Measurements from ENCODE around the gene GLOD5.
"Not testable (repeated sequence)": the region's sequence is repeated elsewhere in the genome, so short reads cannot be mapped to it uniquely, and the experiment has no call there.

GLOD5 gene

DNA sequence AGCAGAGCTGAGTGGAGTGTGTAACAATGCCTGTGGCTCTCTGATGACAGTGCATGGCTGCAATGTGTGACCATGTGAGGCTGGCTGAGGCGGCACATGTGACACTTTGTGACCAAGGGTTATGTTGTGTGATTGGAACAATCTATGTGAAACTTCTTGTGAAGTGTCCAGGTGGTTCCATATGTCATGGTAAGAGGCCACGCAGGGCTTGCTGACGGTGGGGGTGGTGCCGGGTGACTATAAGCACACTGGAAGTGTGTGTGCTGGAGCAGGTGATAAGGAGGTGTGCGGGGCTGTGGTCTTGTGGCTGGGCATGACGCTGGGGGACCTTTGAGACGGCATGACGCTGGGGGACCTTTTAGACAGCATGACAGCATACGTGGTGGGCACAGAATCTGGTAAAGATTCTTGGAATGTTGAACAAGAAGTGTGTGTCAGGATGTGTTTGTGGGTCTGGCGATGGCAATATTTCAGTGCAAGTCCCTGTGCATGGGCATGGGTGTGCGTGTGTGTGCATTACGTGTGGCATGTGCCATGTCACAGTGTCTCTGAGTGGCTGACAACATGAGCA is 32.9 kb downstream of the GLOD5 start:
- DNase-seq (ENCODE audit: low spot score) = no peak

- no peak for DNase-seq (ENCODE audit: low spot score)
These were observed 33.5 kb downstream of the GLOD5 start for GRCh38 chrX:48794911-48795515.

GRCh38 chrX:48798318-48798717 is 36.8 kb downstream of the GLOD5 start:
- DNase-seq (ENCODE audit: low spot score) = no peak

- DNase-seq (ENCODE audit: low spot score) = no peak
These were observed 39.2 kb downstream of the GLOD5 start for GRCh38 chrX:48800574-48801279.

DNA sequence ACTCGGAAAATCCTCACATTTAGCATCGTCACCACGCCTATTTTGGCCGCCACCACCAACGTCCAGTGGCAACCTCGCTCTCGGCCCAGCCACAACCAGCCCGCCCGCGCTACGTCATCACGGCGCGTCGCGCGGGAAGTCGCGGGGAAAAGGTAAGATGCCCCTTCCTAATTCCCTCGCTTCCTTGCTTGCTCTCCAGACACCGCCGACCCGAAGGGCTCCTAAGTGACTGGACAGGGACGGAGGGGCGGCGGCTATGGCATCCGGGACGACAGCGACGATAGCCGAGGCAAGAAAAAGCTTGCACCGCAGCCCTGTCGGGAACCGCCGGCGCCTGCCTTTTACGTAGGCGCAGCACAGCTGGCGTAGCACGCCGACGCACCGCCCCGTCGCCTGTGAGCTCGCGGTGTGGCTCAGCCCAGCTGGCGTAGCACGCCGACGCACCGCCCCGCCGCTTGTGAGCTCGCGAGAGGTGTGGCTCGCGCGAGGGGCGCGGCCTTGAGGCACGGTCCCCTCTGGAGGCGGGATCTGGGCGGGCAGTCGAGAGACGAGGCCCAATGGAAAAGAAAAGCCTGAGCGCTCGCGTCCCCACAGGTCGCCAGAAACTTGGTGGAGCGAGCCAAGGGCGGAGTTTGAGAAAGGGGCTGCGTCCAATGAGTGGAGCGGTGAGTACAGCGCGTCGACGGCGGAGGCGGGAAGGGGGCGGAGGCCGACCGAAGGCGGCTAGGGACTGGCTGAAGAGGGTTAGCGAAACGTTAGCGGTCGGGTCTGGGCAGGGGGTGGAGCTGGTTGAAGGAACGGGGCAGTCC is 39.9 kb downstream of the GLOD5 start, which contains the start of gene HDAC6:
HDAC6 (plus strand) TSS at position 788 of the 809 bp plus-strand sequence. CDS start 626 bp downstream, outside the sequence.
- peak; percentile 95 for DNase-seq (ENCODE audit: low spot score)

DNA sequence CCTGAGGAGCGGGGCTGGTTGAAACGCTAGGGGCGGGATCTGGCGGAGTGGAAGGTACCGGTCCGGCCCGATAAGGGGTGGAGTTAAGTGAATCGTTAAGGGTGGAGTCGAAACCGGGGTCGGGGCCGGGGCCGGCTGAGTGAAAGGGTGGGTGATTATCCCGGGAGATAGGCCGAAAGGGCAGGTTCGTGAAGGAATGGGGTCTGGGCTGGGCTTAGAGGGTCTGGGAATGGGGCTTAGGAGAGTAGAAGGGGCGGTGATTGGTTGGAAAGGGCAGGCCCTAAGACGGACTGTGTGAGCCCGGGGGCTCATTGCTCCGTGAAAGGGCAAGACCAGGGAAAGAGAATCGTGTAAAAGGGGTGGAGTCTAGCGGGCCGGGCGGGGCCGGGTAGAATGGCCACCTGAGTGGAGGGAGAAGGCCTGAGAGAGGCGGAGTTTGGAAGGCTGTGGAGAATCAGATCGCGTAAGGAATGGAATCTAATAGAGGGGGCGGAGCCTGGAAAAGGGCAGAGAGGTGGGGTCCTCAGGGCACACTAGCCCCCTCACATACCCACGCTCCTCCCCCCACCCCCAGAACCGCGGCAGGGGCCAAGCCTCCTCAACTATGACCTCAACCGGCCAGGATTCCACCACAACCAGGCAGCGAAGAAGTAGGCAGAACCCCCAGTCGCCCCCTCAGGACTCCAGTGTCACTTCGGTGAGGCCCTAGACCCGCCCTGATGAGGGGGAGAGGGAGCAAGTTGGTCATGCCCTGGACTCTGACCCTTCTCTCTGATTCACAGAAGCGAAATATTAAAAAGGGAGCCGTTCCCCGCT is 40.8 kb downstream of the GLOD5 start:
- peak; percentile 72 for DNase-seq (ENCODE audit: low spot score)

- DNase-seq (ENCODE audit: low spot score) = no peak
These were observed 41.3 kb downstream of the GLOD5 start for GRCh38 chrX:48802905-48803200.

GRCh38 chrX:48806081-48806480 is 44.5 kb downstream of the GLOD5 start:
- no peak for DNase-seq (ENCODE audit: low spot score)

- DNase-seq (ENCODE audit: low spot score) = no peak
These were observed 52.1 kb downstream of the GLOD5 start for GRCh38 chrX:48813644-48814043.

GRCh38 chrX:48814722-48815121 is 53.2 kb downstream of the GLOD5 start:
- DNase-seq (ENCODE audit: low spot score) = no peak

DNA sequence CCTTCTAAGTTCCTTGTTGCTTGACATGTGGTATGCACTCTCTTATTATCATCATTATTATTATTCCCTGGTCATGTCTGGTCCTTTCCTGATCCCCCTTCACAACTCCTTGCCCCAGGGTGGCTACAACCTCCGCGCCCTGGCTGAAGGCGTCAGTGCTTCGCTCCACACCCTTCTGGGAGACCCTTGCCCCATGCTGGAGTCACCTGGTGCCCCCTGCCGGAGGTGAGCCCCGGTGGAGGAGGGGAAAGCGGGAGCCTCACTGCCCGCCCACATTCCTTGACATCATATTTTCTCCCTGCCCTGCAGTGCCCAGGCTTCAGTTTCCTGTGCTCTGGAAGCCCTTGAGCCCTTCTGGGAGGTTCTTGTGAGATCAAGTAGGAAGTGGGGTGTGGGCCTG is 53.7 kb downstream of the GLOD5 start:
- no peak for DNase-seq (ENCODE audit: low spot score)

- DNase-seq (ENCODE audit: low spot score) = no peak
These were observed 54.7 kb downstream of the GLOD5 start for GRCh38 chrX:48816014-48816810.

- no peak for DNase-seq (ENCODE audit: low spot score)
These were observed 56.6 kb downstream of the GLOD5 start for GRCh38 chrX:48818098-48818497.

- DNase-seq (ENCODE audit: low spot score) = no peak
These were observed 57.3 kb downstream of the GLOD5 start for GRCh38 chrX:48818866-48819265.

DNA sequence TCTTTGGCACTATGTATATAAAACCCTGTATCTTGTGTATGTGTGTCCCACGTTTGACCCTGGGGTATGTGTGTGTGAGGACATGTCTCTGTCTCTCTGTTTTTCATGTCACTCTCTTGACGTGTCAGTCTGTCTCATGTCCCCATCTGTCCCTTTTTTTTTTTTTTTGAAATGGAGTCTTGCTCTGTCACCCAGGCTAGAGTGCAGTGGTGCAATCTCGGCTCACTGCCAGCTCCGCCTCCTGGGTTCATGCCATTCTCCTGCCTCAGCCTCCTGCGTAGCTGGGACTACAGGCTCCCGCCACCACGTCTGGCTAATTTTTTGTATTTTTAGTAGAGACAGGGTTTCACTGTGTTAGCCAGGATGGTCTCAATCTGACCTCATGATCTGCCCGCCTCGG is 57.8 kb downstream of the GLOD5 start:
- DNase-seq (ENCODE audit: low spot score) = not testable (repeated sequence)

DNA sequence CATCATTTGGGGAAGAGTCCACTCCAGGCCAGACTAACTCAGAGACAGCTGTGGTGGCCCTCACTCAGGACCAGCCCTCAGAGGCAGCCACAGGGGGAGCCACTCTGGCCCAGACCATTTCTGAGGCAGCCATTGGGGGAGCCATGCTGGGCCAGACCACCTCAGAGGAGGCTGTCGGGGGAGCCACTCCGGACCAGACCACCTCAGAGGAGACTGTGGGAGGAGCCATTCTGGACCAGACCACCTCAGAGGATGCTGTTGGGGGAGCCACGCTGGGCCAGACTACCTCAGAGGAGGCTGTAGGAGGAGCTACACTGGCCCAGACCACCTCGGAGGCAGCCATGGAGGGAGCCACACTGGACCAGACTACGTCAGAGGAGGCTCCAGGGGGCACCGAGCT is 61.5 kb downstream of the GLOD5 start:
- no peak for DNase-seq (ENCODE audit: low spot score)
